IPS-NIHi11 (cell line): ENCODE data around the gene PCDH9.

Source experiments
- DNase-seq: peaks from one replicate; pipeline ENCODE4 v3.0.0; 2012; ENCODE audit warnings: mixed read lengths, low spot score

The PCDH9 gene

GRCh38 chr13:67229481-67230403, at the start of gene PCDH9:
Gene PCDH9 (minus strand): TSS chr13:67230336. CDS start chr13:67228440, 1,896 bp downstream.
- no peak for DNase-seq

- no peak for DNase-seq
These were observed 48.1 kb upstream of the PCDH9 start for GRCh38 chr13:67278235-67278634.

GRCh38 chr13:67277581-67277980, 47.4 kb upstream of the PCDH9 start:
- no peak for DNase-seq

- DNase-seq = no peak
These were observed 45.3 kb upstream of the PCDH9 start for GRCh38 chr13:67275351-67275960.

- no peak for DNase-seq
These were observed 42.9 kb upstream of the PCDH9 start for GRCh38 chr13:67273001-67273400.

GRCh38 chr13:67267136-67267535, 37.0 kb upstream of the PCDH9 start:
- DNase-seq = no peak

GRCh38 chr13:67259208-67259607, 29.1 kb upstream of the PCDH9 start:
- DNase-seq = no peak

- peak; percentile 50 for DNase-seq
These were observed 28.3 kb upstream of the PCDH9 start for GRCh38 chr13:67258482-67258881.

- no peak for DNase-seq
These were observed 8.7 kb upstream of the PCDH9 start for GRCh38 chr13:67238861-67239260.

GRCh38 chr13:67238277-67238859, 8.2 kb upstream of the PCDH9 start:
- DNase-seq = no peak

- no peak for DNase-seq
These were observed 5.1 kb upstream of the PCDH9 start for GRCh38 chr13:67235265-67235664.

- no peak for DNase-seq
These were observed 2.2 kb upstream of the PCDH9 start for GRCh38 chr13:67232384-67232783.

- no peak for DNase-seq
These were observed 1.3 kb upstream of the PCDH9 start for GRCh38 chr13:67231289-67232000.

GRCh38 chr13:67230404-67231288, 510 bp upstream of the PCDH9 start:
- DNase-seq = peak; percentile 95

GRCh38 chr13:67228916-67229315, 1.2 kb downstream of the PCDH9 start:
- no peak for DNase-seq

- no peak for DNase-seq
These were observed 2.1 kb downstream of the PCDH9 start for GRCh38 chr13:67228031-67228430.

GRCh38 chr13:67227131-67227983, 2.8 kb downstream of the PCDH9 start:
- DNase-seq = no peak

- DNase-seq = no peak
These were observed 3.4 kb downstream of the PCDH9 start for GRCh38 chr13:67226696-67227095.

- DNase-seq = no peak
These were observed 4.6 kb downstream of the PCDH9 start for GRCh38 chr13:67225252-67226159.
